SW 1271 (cell line): Measurements from ENCODE around the gene RND3.

Experiments used
- DNase-seq, 2 experiments: peaks; one replicate each; lab custom pipeline; 2025; lab: John Stamatoyannopoulos, UW

RND3 gene

GRCh38 chr2:150476286-150476685, 11.2 kb downstream of the RND3 start:
- no peak for DNase-seq

DNA sequence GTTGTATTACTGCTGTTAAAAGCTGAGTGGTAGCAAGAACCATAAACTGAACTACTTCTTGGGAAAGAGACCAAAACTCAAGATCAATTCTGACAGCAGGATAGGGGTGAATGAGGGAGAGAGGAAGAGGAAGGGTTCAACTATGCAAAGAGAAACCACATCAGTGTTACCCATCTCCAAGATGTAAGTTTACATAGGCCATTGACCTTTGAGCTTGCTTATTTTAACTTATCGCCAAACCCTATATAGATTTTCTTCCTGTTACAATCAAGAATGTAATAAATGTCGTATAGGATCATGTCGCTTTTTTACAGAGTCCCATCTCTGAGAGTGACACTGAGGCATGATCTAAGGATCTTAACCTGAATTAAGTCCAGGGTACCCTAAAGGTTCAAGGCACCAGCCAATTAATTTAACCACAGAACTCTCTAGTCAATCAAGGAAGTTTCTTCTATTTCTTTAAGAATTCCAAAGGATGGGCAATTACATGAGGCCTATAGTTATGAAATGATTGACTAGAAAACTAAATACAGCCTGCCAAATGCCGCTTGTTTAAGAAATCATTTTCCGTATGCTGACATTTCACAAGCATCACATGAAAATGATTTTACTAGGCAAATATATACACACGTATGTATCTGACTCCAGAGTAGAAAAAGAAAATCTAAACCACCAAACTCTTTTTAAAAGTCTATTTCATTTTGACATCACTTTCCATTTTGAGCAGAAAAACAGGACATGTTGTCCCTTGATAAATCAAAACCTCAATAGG, 11.8 kb downstream of the RND3 start:
- DNase-seq = no peak

GRCh38 chr2:150474326-150475074, 13.0 kb downstream of the RND3 start:
- DNase-seq = no peak

- no peak for DNase-seq
Observed at GRCh38 chr2:150473767-150474166, 13.7 kb downstream of the RND3 start.

DNA sequence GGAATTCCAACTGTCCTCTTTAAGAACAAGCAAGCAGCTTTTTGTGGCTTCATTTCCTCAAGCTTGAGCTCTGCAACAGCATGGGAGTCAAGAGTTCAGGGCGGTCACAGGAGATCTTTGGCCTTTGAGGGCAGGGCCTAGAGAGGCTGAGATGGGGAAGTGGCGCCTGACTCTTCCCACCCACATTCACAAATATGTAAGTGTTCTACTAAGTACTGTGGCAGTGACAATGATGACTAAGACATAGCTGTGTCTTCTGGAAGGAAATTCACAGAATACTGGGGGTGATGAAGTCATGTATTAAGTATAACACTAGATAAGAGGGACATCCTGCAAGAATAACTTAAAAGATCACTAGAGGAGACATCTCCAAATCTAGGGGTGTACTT, 15.0 kb downstream of the RND3 start:
- DNase-seq = peak; percentile 34 to 62

- DNase-seq = no peak
Observed at GRCh38 chr2:150471813-150472510, 15.5 kb downstream of the RND3 start.

- no peak for DNase-seq
Observed at GRCh38 chr2:150470435-150470834, 17.0 kb downstream of the RND3 start.

GRCh38 chr2:150469706-150470274, 17.7 kb downstream of the RND3 start:
- no peak for DNase-seq

DNA sequence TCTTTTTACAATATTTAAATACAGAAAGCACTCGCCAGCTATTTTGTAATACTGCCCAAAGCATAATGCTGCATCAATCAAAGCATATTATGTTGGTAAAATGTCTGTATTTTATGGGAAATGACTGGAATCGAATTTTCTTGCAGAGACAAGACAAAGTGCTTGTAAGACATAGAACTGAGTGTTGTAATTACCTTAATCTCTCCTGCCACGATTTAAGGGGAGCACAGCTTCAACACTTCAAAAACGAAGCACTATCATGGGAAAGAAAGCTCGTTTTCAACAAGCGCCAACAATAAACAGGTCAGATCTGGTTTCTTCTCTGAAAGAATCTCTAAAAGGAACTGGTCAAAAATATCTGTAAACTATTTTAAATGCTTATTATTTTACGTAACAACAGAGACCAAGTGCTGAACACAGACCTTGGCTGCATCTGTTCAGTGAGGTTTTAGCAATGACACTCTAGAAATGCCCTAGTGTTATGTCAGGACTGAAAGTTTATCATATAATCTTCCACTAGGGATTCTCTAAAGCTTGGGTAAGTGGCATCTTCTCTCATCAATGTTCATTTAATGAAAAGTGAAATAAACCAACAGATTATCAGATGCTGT, 19.0 kb downstream of the RND3 start:
- no peak for DNase-seq

DNA sequence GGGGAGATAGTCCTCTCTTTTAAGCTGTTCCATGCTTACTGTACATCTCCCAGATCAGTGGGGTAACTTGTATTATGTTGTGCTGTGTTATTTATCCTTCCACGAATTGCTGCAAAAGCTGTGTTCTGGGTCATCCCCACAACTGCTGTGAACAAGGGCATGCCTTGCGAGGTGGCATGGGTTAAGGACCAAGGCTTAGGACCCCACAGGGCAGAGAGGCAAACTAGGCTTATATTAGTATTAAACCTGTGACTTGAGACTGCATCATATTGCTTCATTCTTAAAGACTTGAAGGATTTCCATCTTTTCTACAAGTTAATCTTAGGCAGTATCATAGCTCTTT, 19.9 kb downstream of the RND3 start:
- DNase-seq = no peak

GRCh38 chr2:150466741-150467620, 20.5 kb downstream of the RND3 start:
- no peak for DNase-seq

DNA sequence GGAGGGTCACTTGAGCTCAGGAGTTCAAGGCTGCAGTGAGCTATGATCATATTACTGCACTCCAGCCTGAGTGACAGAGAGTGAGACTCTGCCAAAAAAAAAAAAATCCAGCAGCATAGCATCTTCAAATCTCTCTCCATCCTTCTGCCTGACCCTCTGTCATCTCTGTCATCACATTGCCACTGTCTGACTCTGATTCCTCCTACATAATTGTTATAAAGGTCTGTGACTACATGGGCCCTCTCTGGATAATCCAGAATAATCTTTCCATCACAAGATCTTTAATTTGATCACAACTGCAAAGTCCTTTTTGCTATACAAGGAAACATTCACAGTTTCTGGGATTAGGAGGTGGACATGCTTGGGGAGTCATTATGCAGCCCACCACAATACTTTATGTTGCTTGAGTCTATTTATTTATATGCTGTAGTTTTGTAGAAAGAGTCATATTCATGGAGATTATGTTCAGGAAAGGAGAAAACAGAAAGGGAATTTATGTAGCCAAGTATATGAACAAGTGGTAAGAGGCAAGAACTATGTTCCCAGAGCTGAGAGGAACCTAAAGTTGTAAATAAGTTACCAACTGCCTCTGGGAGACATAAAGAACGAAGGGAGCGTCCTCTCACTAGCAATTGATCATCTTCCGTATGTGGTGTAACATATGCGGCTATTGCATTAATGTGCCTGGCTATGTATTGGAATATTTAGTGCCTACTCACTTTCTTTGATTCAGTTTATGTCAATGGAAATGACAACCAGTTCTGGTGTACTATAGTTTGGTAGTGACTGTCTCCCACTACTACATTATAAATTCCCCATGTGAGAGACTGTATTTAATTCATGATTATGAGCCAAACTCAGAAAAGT, 21.5 kb downstream of the RND3 start:
- no peak for DNase-seq

GRCh38 chr2:150464986-150465385, 22.5 kb downstream of the RND3 start:
- no peak for DNase-seq

- DNase-seq = no peak
Observed at GRCh38 chr2:150464270-150464669, 23.2 kb downstream of the RND3 start.

- DNase-seq = no peak
Observed at GRCh38 chr2:150462770-150463169, 24.7 kb downstream of the RND3 start.

- DNase-seq = no peak
Observed at GRCh38 chr2:150459281-150459680, 28.2 kb downstream of the RND3 start.

DNA sequence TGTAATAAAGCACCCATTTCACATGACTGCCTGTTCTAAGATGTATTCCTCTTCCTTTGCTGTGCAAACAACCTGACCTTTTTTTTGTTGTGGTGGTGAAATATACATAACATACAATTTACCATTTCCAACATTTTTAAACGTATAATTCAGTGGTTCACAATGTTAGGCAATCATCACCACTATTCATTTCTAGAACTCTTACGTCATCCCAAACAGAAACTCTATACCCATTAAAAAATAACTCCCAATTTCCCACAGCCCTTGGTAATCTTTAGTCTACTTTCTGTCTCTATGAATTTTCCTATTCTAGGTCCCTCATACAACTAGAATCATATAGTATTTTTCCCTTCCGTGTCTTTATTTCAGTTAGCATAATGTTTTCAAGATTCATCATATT, 36.7 kb downstream of the RND3 start:
- no peak for DNase-seq

- DNase-seq = no peak
Observed at GRCh38 chr2:150449856-150450255, 37.6 kb downstream of the RND3 start.

DNA sequence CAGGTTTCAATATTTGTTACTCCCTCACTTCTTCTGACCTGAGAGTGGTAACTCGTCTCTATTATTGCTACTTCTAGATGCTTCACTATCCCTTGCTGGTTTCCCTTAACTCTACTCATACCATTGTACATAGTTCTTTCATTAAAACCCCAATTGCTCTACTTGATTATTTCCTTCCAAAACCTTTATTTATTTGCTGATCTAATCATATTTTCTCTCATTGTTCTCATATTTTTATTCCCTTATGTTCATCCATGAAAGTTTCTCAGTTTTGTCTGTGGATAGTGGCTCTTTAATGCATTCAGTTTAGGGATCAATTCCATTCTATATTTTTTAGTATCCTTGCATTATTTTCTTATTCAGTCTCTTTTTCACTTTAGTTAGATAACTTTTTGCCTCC, 42.1 kb downstream of the RND3 start:
- DNase-seq = no peak

DNA sequence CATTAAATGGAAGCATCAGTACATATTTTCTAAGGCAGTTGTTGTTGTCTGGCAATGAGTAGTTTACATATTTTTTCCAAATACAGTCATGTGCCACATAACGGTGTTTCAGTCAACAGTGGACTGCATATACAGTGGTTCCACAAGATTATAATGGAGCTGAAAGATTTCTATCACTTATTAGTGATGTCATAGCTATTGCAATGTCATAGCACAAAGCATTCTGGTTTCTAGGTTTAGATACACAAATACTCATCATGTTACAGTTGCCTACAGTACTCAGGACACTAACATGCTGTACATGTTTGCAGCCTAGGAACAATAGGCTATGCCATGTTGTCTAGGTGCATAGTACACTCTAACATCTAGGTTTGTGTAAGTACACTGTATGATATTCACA, 45.0 kb downstream of the RND3 start:
- DNase-seq = no peak
